Ascending aorta (tissue), 2 donors: ENCODE results near the gene SLC25A13. TPM values are rescaled to one million over a fixed set of nuclear protein-coding genes. Genes with fewer than 3 reads are reported as not detected.

Source experiments
- DNase-seq, 2 donors: peaks; one replicate each; pipeline ENCODE4 v3.0.0-alpha.2; 2019; ENCODE audit warnings: low spot score in 2 of 2
- H3K27ac ChIP-seq, 2 donors: fragments of 200-600 bp; sonication (generic); one replicate each; pipeline ENCODE4 v1.5.1; 2016 to 2017; ENCODE audit warnings: mild to moderate bottlenecking in 1 of 2
- H3K27me3 ChIP-seq: fragments of 200-600 bp; sonication (generic); one replicate; pipeline ENCODE4 v1.5.1; 2017
- H3K36me3 ChIP-seq, 2 donors: fragments of 200-600 bp; sonication (generic); one replicate each; pipeline ENCODE4 v1.5.1; 2016
- H3K4me1 ChIP-seq, 2 donors: fragments of 200-600 bp; sonication (generic); one replicate each; pipeline ENCODE4 v1.5.1; 2016 to 2017; ENCODE audit warnings: mild to moderate bottlenecking in 1 of 2
- H3K4me3 ChIP-seq, 2 donors: fragments of 200-600 bp; sonication (generic); one replicate each; pipeline ENCODE4 v1.5.1; 2016 to 2017; ENCODE audit warnings: mild to moderate bottlenecking in 1 of 2
- H3K9me3 ChIP-seq, 2 donors: fragments of 200-600 bp; sonication (generic); one replicate each; pipeline ENCODE4 v1.5.1; 2016
- CTCF ChIP-seq, 3 experiments: fragments of 200-600 bp in 2 of 3; fragments of 450-650 bp in 1 of 3; sonication (generic) in 2 of 3; IDR thresholded peaks; one replicate each; pipeline ENCODE4 v1.5.1; 2016 to 2019; ENCODE audit warnings: antibody characterized with exemption in 3 of 3, mild to moderate bottlenecking in 1 of 3, moderate library complexity in 1 of 3
- intact Hi-C: fragments of 100-400 bp; cut with DNase I; formaldehyde crosslinking; loops from one replicate; pipeline ENCODE4 v1.15.1; 2023
- total RNA-seq: library from RNA; depleted of rRNA; stranded (reverse); fragments of >200 nt; gene quantifications from one replicate; pipeline ENCODE4 v1.1.0, GENCODE V29; 2016

SLC25A13 gene
- total RNA-seq, 1 donor from 2014 or later, result 5.6 TPM

GRCh38 chr7:96204601-96205000, 117.3 kb downstream of the SLC25A13 start:
- no peak for DNase-seq
- peaks cover 0 to 13% of the 10 kb centered on the region in 2 donors for H3K36me3 ChIP-seq
- H3K4me1 ChIP-seq, result peaks cover 0 to 6% of the 10 kb centered on the region in 2 donors
- no peaks in the 10 kb centered on the region for H3K27me3 ChIP-seq
- no peak overlapping the region for H3K4me3 ChIP-seq
- no peaks in the 10 kb centered on the region for H3K9me3 ChIP-seq
- H3K27ac ChIP-seq, result no peak overlapping the region
- intact Hi-C loops, result no loop called here
- no peak for TF ChIP-seq CTCF (IDR thresholded peaks at IDR 0.05)

GRCh38 chr7:96203786-96204185, 118.1 kb downstream of the SLC25A13 start:
- no peaks in the 10 kb centered on the region for H3K9me3 ChIP-seq
- TF ChIP-seq CTCF (IDR thresholded peaks at IDR 0.05), result no peak
- H3K4me1 ChIP-seq, result peaks cover 0 to 12% of the 10 kb centered on the region in 2 donors
- H3K27ac ChIP-seq, result no peak overlapping the region
- peaks cover 0 to 13% of the 10 kb centered on the region in 2 donors for H3K36me3 ChIP-seq
- intact Hi-C loops, result no loop called here
- DNase-seq, result no peak
- H3K4me3 ChIP-seq, result no peak overlapping the region
- no peaks in the 10 kb centered on the region for H3K27me3 ChIP-seq

- Histone ChIP-seq H3K36me3 (peaks cover 0 to 3% of the 10 kb centered on the region in 2 donors), H3K4me3 (no peak overlapping the region), H3K9me3 (no peaks in the 10 kb centered on the region), H3K27me3 (no peaks in the 10 kb centered on the region), H3K4me1 (peaks cover 0 to 12% of the 10 kb centered on the region in 2 donors), H3K27ac (no peak overlapping the region)
- TF ChIP-seq CTCF (IDR thresholded peaks at IDR 0.05), result no peak
- no peak for DNase-seq
- intact Hi-C loops, result no loop called here
Measured at GRCh38 chr7:96202102-96202501, 119.8 kb downstream of the SLC25A13 start.

GRCh38 chr7:96200740-96201139, 121.2 kb downstream of the SLC25A13 start:
- TF ChIP-seq CTCF (IDR thresholded peaks at IDR 0.05), result no peak
- no peak for DNase-seq
- Histone ChIP-seq H3K36me3 (no peaks in the 10 kb centered on the region), H3K4me1 (peaks cover 0 to 12% of the 10 kb centered on the region in 2 donors), H3K27me3 (no peaks in the 10 kb centered on the region), H3K27ac (no peak overlapping the region), H3K9me3 (no peaks in the 10 kb centered on the region), H3K4me3 (no peak overlapping the region)
- intact Hi-C loops, result no loop called here

- Histone ChIP-seq H3K27ac (peak overlapping the region; percentile 10 to 15), H3K4me1 (peaks cover 0 to 12% of the 10 kb centered on the region in 2 donors), H3K36me3 (no peaks in the 10 kb centered on the region), H3K9me3 (no peaks in the 10 kb centered on the region), H3K27me3 (no peaks in the 10 kb centered on the region), H3K4me3 (no peak overlapping the region)
- intact Hi-C loops, result no loop called here
- no peak for DNase-seq
- TF ChIP-seq CTCF (IDR thresholded peaks at IDR 0.05), result no peak
Measured at GRCh38 chr7:96199421-96199820, 122.5 kb downstream of the SLC25A13 start.

- no peak for TF ChIP-seq CTCF (IDR thresholded peaks at IDR 0.05)
- no peaks in the 10 kb centered on the region for H3K9me3 ChIP-seq
- H3K4me3 ChIP-seq, result no peak overlapping the region
- peaks cover 0 to 12% of the 10 kb centered on the region in 2 donors for H3K4me1 ChIP-seq
- intact Hi-C loops, result no loop called here
- H3K27me3 ChIP-seq, result no peaks in the 10 kb centered on the region
- DNase-seq, result no peak
- H3K36me3 ChIP-seq, result no peaks in the 10 kb centered on the region
- H3K27ac ChIP-seq, result no peak overlapping the region
Measured at GRCh38 chr7:96198047-96198636, 123.8 kb downstream of the SLC25A13 start.
